GM12878 (cell line): Measurements from ENCODE around the gene FBXL7. TPM values are rescaled to one million over a fixed set of nuclear protein-coding genes. Genes with fewer than 3 reads are reported as not detected.

Experiments
- ATAC-seq: fragments of 200-7000 bp; cut with Tn5 transposase; 3 replicates; pipeline ENCODE4 v1.9.1; 2020; ENCODE audit warnings: mild to moderate bottlenecking, moderate library complexity
- BruUV-seq: library from RNA; stranded (reverse); fragments of 400-500 nt; replicated peaks from 2 replicates; lab custom pipeline; 2021; lab: Mats Ljungman, UMichigan
- CTCF ChIA-PET: fragments of 300-600 bp; sonication (Branson Sonifier 250); formaldehyde crosslinking; extraction: SDS; loops from one replicate; lab custom pipeline; 2021; ENCODE audit warnings: inconsistent platforms; lab: Yijun Ruan, JAX
- POLR2A ChIA-PET: fragments of 350-600 bp; formaldehyde crosslinking; extraction: SDS; loops from one replicate; lab custom pipeline; 2021; ENCODE audit warnings: inconsistent platforms; lab: Charles Lee
- RAD21 ChIA-PET: fragments of 300-600 bp; sonication (Branson Sonifier 250); formaldehyde crosslinking; loops from one replicate; lab custom pipeline; 2023; ENCODE audit warnings: antibody characterized with exemption; ENCODE audit not compliant: unreplicated experiment; lab: Charles Lee
- SMC1A ChIA-PET: fragments of 300-600 bp; sonication (Branson Sonifier 250); formaldehyde crosslinking; loops from one replicate; lab custom pipeline; 2023; ENCODE audit not compliant: unreplicated experiment, uncharacterized antibody; lab: Charles Lee
- DNase-seq: peaks from one replicate; pipeline ENCODE4 v3.0.0-alpha.2; 2011; ENCODE audit warnings: low read depth, low spot score
- FAIRE-seq: peaks from 3 replicates; lab custom pipeline; 2011; peaks lifted over from hg19 to GRCh38; lab: Jason Lieb, UNC
- H2AFZ ChIP-seq: 2 replicates; pipeline ENCODE4 v1.6.0; 2011; ENCODE audit warnings: low read depth, low read length, control low read depth; ENCODE audit not compliant: control insufficient read depth
- H3K27ac ChIP-seq: 2 replicates; pipeline ENCODE4 v1.5.1; 2011; ENCODE audit warnings: control low read depth; ENCODE audit not compliant: control insufficient read depth, insufficient read depth
- H3K27me3 ChIP-seq, 2 experiments: replicated peaks in 1 of 2; 2 replicates each; pipeline versions ENCODE4 v1.6.0 to v1.6.1; 2011; ENCODE audit warnings: low read length in 1 of 2; ENCODE audit not compliant: control insufficient read depth in 2 of 2, insufficient read depth in 2 of 2
- H3K36me3 ChIP-seq, 2 experiments: 2 replicates each; pipeline ENCODE4 v1.5.1; 2011; ENCODE audit warnings: low read length in 1 of 2; ENCODE audit not compliant: control insufficient read depth in 2 of 2, insufficient read depth in 2 of 2
- H3K4me1 ChIP-seq: 2 replicates; pipeline ENCODE4 v1.6.1; 2011; ENCODE audit warnings: mild to moderate bottlenecking, low read length, moderate library complexity, mixed read lengths; ENCODE audit not compliant: control insufficient read depth, insufficient read depth
- H3K4me2 ChIP-seq: 2 replicates; pipeline ENCODE4 v1.6.0; 2011; ENCODE audit warnings: control low read depth; ENCODE audit not compliant: control insufficient read depth, insufficient read depth
- H3K4me3 ChIP-seq: fragments of 200-600 bp; sonication (generic); 2 replicates; pipeline ENCODE4 v1.5.1; 2016
- H3K79me2 ChIP-seq: 2 replicates; pipeline ENCODE4 v1.6.0; 2011; ENCODE audit warnings: low read length; ENCODE audit not compliant: control insufficient read depth, insufficient read depth
- H3K9ac ChIP-seq: 2 replicates; pipeline ENCODE4 v1.8.0; 2011; ENCODE audit warnings: low read length, control low read depth, mixed read lengths; ENCODE audit not compliant: control insufficient read depth, insufficient read depth
- H3K9me3 ChIP-seq: replicated peaks from 3 replicates; pipeline ENCODE4 v1.5.1; 2011; ENCODE audit warnings: mild to moderate bottlenecking, low read length; ENCODE audit not compliant: control insufficient read depth, insufficient read depth
- H4K20me1 ChIP-seq: 2 replicates; pipeline ENCODE4 v1.6.0; 2011; ENCODE audit not compliant: control insufficient read depth, insufficient read depth
- ASH2L ChIP-seq: fragments of 300-600, 200-600 bp; sonication (generic); IDR thresholded peaks from 2 replicates; pipeline ENCODE4 v1.6.1; 2017; ENCODE audit warnings: low read depth, mild to moderate bottlenecking, borderline replicate concordance
- FOS ChIP-seq: IDR thresholded peaks from 3 replicates; pipeline ENCODE4 v1.6.1; 2011; ENCODE audit warnings: borderline replicate concordance; ENCODE audit not compliant: insufficient read length; ENCODE audit errors: extremely low read depth
- KAT2A ChIP-seq: conservative IDR thresholded peaks from 2 replicates; pipeline ENCODE4 v1.6.1; 2011; ENCODE audit warnings: low read depth, low read length; ENCODE audit not compliant: control insufficient read depth
- MAX ChIP-seq: IDR thresholded peaks from 2 replicates; pipeline ENCODE4 v1.6.1; 2012; ENCODE audit warnings: low read depth, low read length, improper control_type of control experiment
- POLR2AphosphoS5 ChIP-seq: IDR thresholded peaks from 2 replicates; pipeline ENCODE4 v1.6.1; 2011; ENCODE audit warnings: mild to moderate bottlenecking, low read length, inconsistent platforms
- POU2F2 ChIP-seq: IDR thresholded peaks from 3 replicates; pipeline ENCODE4 v1.6.1; 2011; ENCODE audit warnings: low read depth, mild to moderate bottlenecking, low read length, borderline replicate concordance
- RELB ChIP-seq: fragments of 450-650 bp; IDR thresholded peaks from 2 replicates; pipeline ENCODE4 v1.6.1; 2017; ENCODE audit warnings: low read depth, mild to moderate bottlenecking, moderate library complexity
- SKIL ChIP-seq: fragments of 450-650 bp; IDR thresholded peaks from 2 replicates; pipeline ENCODE4 v1.6.1; 2017; ENCODE audit warnings: mild to moderate bottlenecking, low read depth, inconsistent platforms; ENCODE audit not compliant: poor library complexity, severe bottlenecking
- USF2 ChIP-seq: IDR thresholded peaks from 2 replicates; pipeline ENCODE4 v1.6.1; 2011; ENCODE audit warnings: low read depth, low read length, improper control_type of control experiment, borderline replicate concordance
- YY1 ChIP-seq: IDR thresholded peaks from 2 replicates; pipeline ENCODE4 v1.6.1; 2011; ENCODE audit warnings: low read depth, mild to moderate bottlenecking, low read length
- ZNF274 ChIP-seq: IDR thresholded peaks from one replicate; pipeline ENCODE4 v1.8.0; 2011; ENCODE audit not compliant: insufficient read length, insufficient read depth
- ZZZ3 ChIP-seq: IDR thresholded peaks from 2 replicates; pipeline ENCODE4 v1.6.1; 2011; ENCODE audit warnings: low read depth; ENCODE audit not compliant: control insufficient read depth, insufficient read length
- WGBS: methylation state at CpG from one replicate; pipeline ENCODE4 v1.1.6; 2016; ENCODE audit warnings: low lambda C conversion rate; ENCODE audit not compliant: insufficient replicate concordance, insufficient coverage; ENCODE audit errors: missing lambda C conversion rate; 5-methylcytosine and 5-hydroxymethylcytosine counted together
- in situ Hi-C: fragments of 300-500 bp; cut with MboI; formaldehyde crosslinking; loops from 9 replicates; pipeline ENCODE4 v1.14.3; 2018; ENCODE audit warnings: mixed read lengths
- intact Hi-C: fragments of 100-400 bp; cut with micrococcal nuclease; formaldehyde crosslinking; loops from one replicate; pipeline ENCODE4 v1.14.2; 2022; ENCODE audit not compliant: unreplicated experiment
- polyA plus RNA-seq, 11 experiments: library from polyadenylated mRNA; depleted of rRNA in 4 of 11; unstranded in 6 of 11; stranded (reverse) in 5 of 11; fragments of >200 nt; fragmentation: Nextera tagmentation in 4 of 11; fragmentation: Illumina TruSeq in 1 of 11; extraction: Ambion mirVana in 4 of 11; extraction: Trizol in 1 of 11; gene quantifications; 1 replicate in 1 of 11; 2 replicates in 10 of 11; pipeline versions ENCODE4 v1.2.1 to v1.2.3, GENCODE V29; 2011 to 2016; ENCODE audit warnings: inconsistent platforms in 2 of 11, missing spikeins in 2 of 11, low read depth in 1 of 11
- total RNA-seq, 4 experiments: library from RNA; depleted of rRNA in 3 of 4; stranded (reverse); fragments of >200 nt in 3 of 4; fragmentation: Illumina TruSeq in 1 of 4; extraction: Trizol in 1 of 4; gene quantifications; 2 replicates each; pipeline versions ENCODE4 v1.2.1 to v1.2.3, GENCODE V29; 2013 to 2021

The FBXL7 gene
- total and polyA plus RNA-seq, 10 of the 15 experiments (the other 5 are each of a cell fraction or from before 2014, with no cell fraction given): 0.03 to 0.44 (median 0.16) TPM

- ChIA-PET CTCF (interaction anchor here (0.6 kb wide), 1 partner anchor 16 kb away, joined by 3 read pairs; no protein-coding TSS in a partner anchor), POLR2A (no interaction called here), RAD21 (no interaction called here), SMC1A (no interaction called here)
- intact Hi-C loops: no loop called here
- 3% methylated on average over 2 of the region's 2 CpGs for WGBS
- no peak for DNase-seq
- Histone ChIP-seq H3K36me3 (no peaks in the 10 kb centered on the region), H3K79me2 (no peaks in the 10 kb centered on the region), H3K4me3 (no peak overlapping the region), H3K4me1 (no peaks in the 10 kb centered on the region), H3K9me3 (no peaks in the 10 kb centered on the region), H3K27me3 (no peaks in the 10 kb centered on the region), H4K20me1 (no peaks in the 10 kb centered on the region), H3K27ac (no peak overlapping the region), H2AFZ (no peak overlapping the region), H3K9ac (no peak overlapping the region)
- no peak for ATAC-seq
- no peak for FAIRE-seq
- no TSS peak for BruUV-seq
- TF ChIP-seq POLR2AphosphoS5 (no peak), FOS (no peak)
- TF ChIP-seq, all 136 proteins: peak for 0
- H3K4me2 ChIP-seq: no peak overlapping the region
- in situ Hi-C loops: no loop called here
Observed at GRCh38 chr5:15776346-15776745, 276.4 kb downstream of the FBXL7 start.

- CTCF ChIA-PET: no interaction called here
- in situ Hi-C loops: no loop called here
- H3K79me2 ChIP-seq: no peaks in the 10 kb centered on the region
- DNase-seq (no peak), ATAC-seq (no peak), FAIRE-seq (no peak)
- SMC1A ChIA-PET: no interaction called here
- POLR2A ChIA-PET: no interaction called here
- no peak overlapping the region for H3K27ac ChIP-seq
- no peaks in the 10 kb centered on the region for H3K27me3 ChIP-seq
- H3K9ac ChIP-seq: no peak overlapping the region
- H3K4me1 ChIP-seq: no peaks in the 10 kb centered on the region
- no peaks in the 10 kb centered on the region for H3K9me3 ChIP-seq
- H3K36me3 ChIP-seq: no peaks in the 10 kb centered on the region
- BruUV-seq: no TSS peak
- RAD21 ChIA-PET: no interaction called here
- no peaks in the 10 kb centered on the region for H4K20me1 ChIP-seq
- intact Hi-C loops: no loop called here
- H3K4me3 ChIP-seq: no peak overlapping the region
- H2AFZ ChIP-seq: no peak overlapping the region
- H3K4me2 ChIP-seq: no peak overlapping the region
- TF ChIP-seq POU2F2: no peak
- no peak for TF ChIP-seq KAT2A
- TF ChIP-seq YY1: no peak
- no peak for TF ChIP-seq ZZZ3
- no peak for TF ChIP-seq ASH2L
- TF ChIP-seq SKIL: no peak
- TF ChIP-seq RELB: no peak
- TF ChIP-seq USF2: no peak
- TF ChIP-seq MAX: no peak
- TF ChIP-seq ZNF274: no peak
Observed at GRCh38 chr5:15783734-15784133, 283.8 kb downstream of the FBXL7 start.
